PC-9 (cell line): ENCODE measurements around the gene INTS12.

ENCODE experiments used
- EZH2 ChIP-seq: fragments of 200-600 bp; sonication (generic); IDR thresholded peaks from 2 replicates; pipeline ENCODE4 v1.8.0; 2017; ENCODE audit warnings: antibody characterized with exemption, low read depth
- TF ChIP-seq, protein P1 (sequence below): fragments of 200-600 bp; sonication (generic); conservative IDR thresholded peaks from 2 replicates; pipeline ENCODE4 v1.6.1; 2017; ENCODE audit warnings: mixed run types, antibody characterized with exemption, mild to moderate bottlenecking, moderate library complexity

DNA sequence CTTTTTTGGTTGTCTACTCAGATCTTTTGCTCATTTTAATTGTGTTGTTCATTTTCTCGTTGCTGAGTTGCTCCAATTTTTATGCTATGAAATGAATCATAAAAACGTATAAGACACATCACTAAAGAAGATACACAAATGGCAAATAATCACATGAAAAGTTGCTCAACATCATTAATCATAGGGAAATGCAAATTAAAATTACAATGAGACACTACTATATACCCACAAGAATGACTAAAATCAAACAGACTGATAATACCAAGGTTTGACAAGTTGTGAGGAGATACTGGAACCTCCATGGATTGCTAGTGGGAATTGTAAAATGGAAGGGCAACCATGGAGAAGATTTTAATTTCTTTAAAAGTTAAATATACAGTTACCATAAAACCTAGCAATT, 17.1 kb upstream of the INTS12 start:
- TF ChIP-seq, protein P1, sequence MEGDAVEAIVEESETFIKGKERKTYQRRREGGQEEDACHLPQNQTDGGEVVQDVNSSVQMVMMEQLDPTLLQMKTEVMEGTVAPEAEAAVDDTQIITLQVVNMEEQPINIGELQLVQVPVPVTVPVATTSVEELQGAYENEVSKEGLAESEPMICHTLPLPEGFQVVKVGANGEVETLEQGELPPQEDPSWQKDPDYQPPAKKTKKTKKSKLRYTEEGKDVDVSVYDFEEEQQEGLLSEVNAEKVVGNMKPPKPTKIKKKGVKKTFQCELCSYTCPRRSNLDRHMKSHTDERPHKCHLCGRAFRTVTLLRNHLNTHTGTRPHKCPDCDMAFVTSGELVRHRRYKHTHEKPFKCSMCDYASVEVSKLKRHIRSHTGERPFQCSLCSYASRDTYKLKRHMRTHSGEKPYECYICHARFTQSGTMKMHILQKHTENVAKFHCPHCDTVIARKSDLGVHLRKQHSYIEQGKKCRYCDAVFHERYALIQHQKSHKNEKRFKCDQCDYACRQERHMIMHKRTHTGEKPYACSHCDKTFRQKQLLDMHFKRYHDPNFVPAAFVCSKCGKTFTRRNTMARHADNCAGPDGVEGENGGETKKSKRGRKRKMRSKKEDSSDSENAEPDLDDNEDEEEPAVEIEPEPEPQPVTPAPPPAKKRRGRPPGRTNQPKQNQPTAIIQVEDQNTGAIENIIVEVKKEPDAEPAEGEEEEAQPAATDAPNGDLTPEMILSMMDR = no peak
- no peak for TF ChIP-seq EZH2
